Lower leg skin (tissue), 3 donors: Measurements from ENCODE around the gene ADAM33.

Source experiments
- CTCF ChIP-seq, 3 donors: fragments of 450-650 bp; IDR thresholded peaks; one replicate each; pipeline ENCODE4 v1.5.1; 2016; ENCODE audit warnings: antibody characterized with exemption in 3 of 3, mild to moderate bottlenecking in 3 of 3, moderate library complexity in 2 of 3
- POLR2A ChIP-seq, 2 donors: fragments of 450-650 bp; IDR thresholded peaks; one replicate each; pipeline ENCODE4 v1.6.1; 2016 to 2017; ENCODE audit warnings: antibody characterized with exemption in 2 of 2, mild to moderate bottlenecking in 1 of 2, moderate library complexity in 1 of 2

GRCh38 chr20:3714092-3714491 is 32.3 kb upstream of the ADAM33 start:
- TF ChIP-seq CTCF (IDR thresholded peaks at IDR 0.05) = no peak
- no peak for TF ChIP-seq POLR2A (IDR thresholded peaks at IDR 0.05)
